Neuronal stem cell (in vitro differentiated cells): ENCODE data around the gene C1QA. TPM values are rescaled to one million over a fixed set of nuclear protein-coding genes. Genes with fewer than 3 reads are reported as not detected.

Experiments
- DNase-seq: peaks from one replicate; pipeline ENCODE4 v3.0.0-alpha.2; 2013; ENCODE audit warnings: low spot score
- H2AFZ ChIP-seq: one replicate; pipeline ENCODE4 v1.6.1; 2013; ENCODE audit warnings: mild to moderate bottlenecking, low read length, inconsistent platforms
- H2AK5ac ChIP-seq: 2 replicates; pipeline ENCODE4 v1.6.1; 2013; ENCODE audit warnings: low read depth, mild to moderate bottlenecking, inconsistent platforms, low read length, moderate library complexity, mixed read lengths
- H2BK120ac ChIP-seq: 2 replicates; pipeline ENCODE4 v1.6.1; 2013; ENCODE audit warnings: low read depth, mild to moderate bottlenecking, inconsistent platforms, low read length, moderate library complexity, mixed read lengths
- H2BK12ac ChIP-seq: one replicate; pipeline ENCODE4 v1.6.1; 2013; ENCODE audit warnings: low read length, inconsistent platforms
- H2BK15ac ChIP-seq: 2 replicates; pipeline ENCODE4 v1.6.1; 2013; ENCODE audit warnings: mild to moderate bottlenecking, low read length, inconsistent platforms, mixed read lengths
- H2BK5ac ChIP-seq: one replicate; pipeline ENCODE4 v1.6.1; 2013; ENCODE audit warnings: inconsistent platforms, mild to moderate bottlenecking, low read length, moderate library complexity
- H3K14ac ChIP-seq: one replicate; pipeline ENCODE4 v1.6.1; 2013; ENCODE audit warnings: low read length, inconsistent platforms
- H3K18ac ChIP-seq: 2 replicates; pipeline ENCODE4 v1.6.1; 2013; ENCODE audit warnings: low read length, inconsistent platforms
- H3K23ac ChIP-seq: 2 replicates; pipeline ENCODE4 v1.6.1; 2013; ENCODE audit warnings: low read depth, mild to moderate bottlenecking, mixed read lengths, low read length, inconsistent platforms; ENCODE audit not compliant: poor library complexity
- H3K27ac ChIP-seq: replicated peaks from 3 replicates; pipeline ENCODE4 v1.5.1; 2013; ENCODE audit warnings: low read length, inconsistent platforms
- H3K27me3 ChIP-seq, 3 experiments: 2 replicates each; pipeline ENCODE4 v1.6.1; 2013; ENCODE audit warnings: low read length in 3 of 3, mild to moderate bottlenecking in 2 of 3, inconsistent platforms in 1 of 3, low read depth in 1 of 3, mixed read lengths in 1 of 3, moderate library complexity in 1 of 3; ENCODE audit not compliant: control insufficient read depth in 3 of 3, insufficient read depth in 3 of 3
- H3K36me3 ChIP-seq, 2 donors: replicated peaks in 1 of 2; 2 replicates each; pipeline ENCODE4 v1.6.1; 2013; ENCODE audit warnings: low read length in 2 of 2; ENCODE audit not compliant: control insufficient read depth in 2 of 2, insufficient read depth in 2 of 2
- H3K4ac ChIP-seq: 2 replicates; pipeline ENCODE4 v1.6.1; 2013; ENCODE audit warnings: inconsistent platforms, mild to moderate bottlenecking, low read length, moderate library complexity
- H3K4me1 ChIP-seq, 2 donors: 1 replicate in 1 of 2; 2 replicates in 1 of 2; pipeline ENCODE4 v1.6.1; 2013; ENCODE audit warnings: low read length in 2 of 2, low read depth in 1 of 2; ENCODE audit not compliant: control insufficient read depth in 2 of 2, insufficient read depth in 1 of 2
- H3K4me2 ChIP-seq: one replicate; pipeline ENCODE4 v1.6.1; 2013; ENCODE audit warnings: mild to moderate bottlenecking, low read length, inconsistent platforms; ENCODE audit not compliant: insufficient read depth, poor library complexity, severe bottlenecking
- H3K4me3 ChIP-seq, 2 donors: 2 replicates each; pipeline ENCODE4 v1.5.1; 2013; ENCODE audit warnings: low read length in 2 of 2, mild to moderate bottlenecking in 2 of 2, inconsistent platforms in 1 of 2, moderate library complexity in 1 of 2
- H3K79me1 ChIP-seq: one replicate; pipeline ENCODE4 v1.6.1; 2013; ENCODE audit warnings: low read depth, mild to moderate bottlenecking, inconsistent platforms, low read length, moderate library complexity
- H3K9ac ChIP-seq: one replicate; pipeline ENCODE4 v1.6.1; 2013; ENCODE audit warnings: mild to moderate bottlenecking, low read depth, low read length, inconsistent platforms; ENCODE audit not compliant: poor library complexity
- H3K9me3 ChIP-seq, 2 donors: replicated peaks in 1 of 2; 2 replicates each; pipeline versions ENCODE3 to v1.6.1; 2013; ENCODE audit warnings: low read length in 2 of 2, mild to moderate bottlenecking in 2 of 2, inconsistent platforms in 1 of 2, low read depth in 1 of 2, mixed read lengths in 1 of 2, moderate library complexity in 1 of 2; ENCODE audit not compliant: control insufficient read depth in 2 of 2, insufficient read depth in 1 of 2
- H4K8ac ChIP-seq: one replicate; pipeline ENCODE4 v1.6.1; 2013; ENCODE audit warnings: low read depth, mild to moderate bottlenecking, inconsistent platforms, low read length, moderate library complexity
- H4K91ac ChIP-seq: one replicate; pipeline ENCODE4 v1.6.1; 2013; ENCODE audit warnings: low read length, low read depth, mild to moderate bottlenecking, inconsistent platforms; ENCODE audit not compliant: poor library complexity
- WGBS, 2 donors: extraction: QIAGEN DNeasy Blood & Tissue Kit; methylation state at CpG; one replicate each; pipeline ENCODE4 v1.1.7; 2013; ENCODE audit warnings: missing lambda C conversion rate in 2 of 2, mixed read lengths in 1 of 2; ENCODE audit not compliant: insufficient read length in 2 of 2, insufficient replicate concordance in 1 of 2; ENCODE audit errors: extremely low coverage in 2 of 2; 5-methylcytosine and 5-hydroxymethylcytosine counted together
- polyA plus RNA-seq, 2 experiments: library from polyadenylated mRNA; stranded (reverse); fragments of 200-250 nt; gene quantifications; one replicate each; pipeline ENCODE4 v1.2.3, GENCODE V29; 2013

C1QA gene
- polyA plus RNA-seq (2013, experiment 1 of 2) = not detected
- not detected for polyA plus RNA-seq (2013, experiment 2 of 2)

GRCh38 chr1:22636353-22636752 is at the start of gene C1QA:
TSS of gene C1QA (plus strand) at chr1:22636628. CDS start at chr1:22637617, 989 bp downstream.
- Histone ChIP-seq H3K4me2 (no peak within 1 kb of the TSS), H2BK12ac (no peak within 1 kb of the TSS), H2AFZ (no peak within 1 kb of the TSS), H3K18ac (no peak within 1 kb of the TSS), H3K4ac (no peak within 1 kb of the TSS), H3K9me3 (no peaks in the 10 kb centered on the region), H4K91ac (no peak within 1 kb of the TSS), H3K27ac (no peak within 1 kb of the TSS), H2BK120ac (no peak within 1 kb of the TSS), H3K23ac (no peak within 1 kb of the TSS), H3K79me1 (no peaks in the 10 kb centered on the region), H3K9ac (no peak within 1 kb of the TSS), H3K4me1 (peaks cover 0 to 2% of the 10 kb centered on the region in 2 donors), H3K4me3 (no peak within 1 kb of the TSS), H2BK5ac (no peak within 1 kb of the TSS), H2AK5ac (no peak within 1 kb of the TSS), H3K27me3 (peaks cover 0 to 10% (median 0%) of the 10 kb centered on the region in 3 experiments), H3K14ac (no peak within 1 kb of the TSS), H3K36me3 (no peaks in the 10 kb centered on the region), H4K8ac (no peak within 1 kb of the TSS), H2BK15ac (peak within 1 kb of the TSS; percentile 33)
- DNase-seq = no peak
- no CpG with 5 or more reads among the region's 5 CpGs for WGBS, 2 donors

GRCh38 chr1:22587247-22587646 is 49.2 kb upstream of the C1QA start:
- Histone ChIP-seq H3K4me1 (no peaks in the 10 kb centered on the region), H3K9me3 (peaks cover 0 to 1% of the 10 kb centered on the region in 2 donors), H3K79me1 (peaks cover 1% of the 10 kb centered on the region), H2AK5ac (no peak overlapping the region), H4K91ac (no peak overlapping the region), H4K8ac (no peak overlapping the region), H3K4me3 (no peak overlapping the region), H3K36me3 (no peaks in the 10 kb centered on the region), H2BK120ac (no peak overlapping the region), H3K4me2 (no peak overlapping the region), H2BK5ac (no peak overlapping the region), H3K4ac (no peak overlapping the region), H2BK12ac (no peak overlapping the region), H3K14ac (no peak overlapping the region), H3K27me3 (peaks cover 0 to 83% (median 3%) of the 10 kb centered on the region in 3 experiments), H2AFZ (no peak overlapping the region), H3K9ac (peak overlapping the region; percentile 34), H3K18ac (no peak overlapping the region), H2BK15ac (no peak overlapping the region), H3K27ac (no peak overlapping the region), H3K23ac (peak overlapping the region; percentile 45)
- no peak for DNase-seq
- WGBS, 2 donors = no CpG with 5 or more reads among the region's 7 CpGs

- Histone ChIP-seq H3K27me3 (peaks cover 0 to 83% (median 16%) of the 10 kb centered on the region in 3 experiments), H3K4me2 (no peak overlapping the region)
Observed at GRCh38 chr1:22588899-22589422, 47.5 kb upstream of the C1QA start.

GRCh38 chr1:22591576-22591975 is 44.9 kb upstream of the C1QA start:
- H3K4me3 ChIP-seq = no peak overlapping the region
- no peak overlapping the region for H4K91ac ChIP-seq
- peak overlapping the region; percentile 13 for H3K18ac ChIP-seq
- no peaks in the 10 kb centered on the region for H3K36me3 ChIP-seq
- DNase-seq = no peak
- peaks cover 0 to 2% of the 10 kb centered on the region in 2 donors for H3K4me1 ChIP-seq
- H3K79me1 ChIP-seq = peaks cover 1% of the 10 kb centered on the region
- peak overlapping the region; percentile 11 for H2BK5ac ChIP-seq
- H3K9ac ChIP-seq = no peak overlapping the region
- no peak overlapping the region for H3K4me2 ChIP-seq
- H2BK12ac ChIP-seq = no peak overlapping the region
- H3K27ac ChIP-seq = no peak overlapping the region
- no CpG with 5 or more reads among the region's 8 CpGs for WGBS, 2 donors
- no peak overlapping the region for H3K14ac ChIP-seq
- H3K27me3 ChIP-seq = peaks cover 0 to 87% (median 25%) of the 10 kb centered on the region in 3 experiments
- H2BK120ac ChIP-seq = no peak overlapping the region
- no peak overlapping the region for H2BK15ac ChIP-seq
- no peak overlapping the region for H3K4ac ChIP-seq
- no peak overlapping the region for H3K23ac ChIP-seq
- H4K8ac ChIP-seq = no peak overlapping the region
- H2AFZ ChIP-seq = no peak overlapping the region
- peaks cover 0 to 1% of the 10 kb centered on the region in 2 donors for H3K9me3 ChIP-seq
- H2AK5ac ChIP-seq = no peak overlapping the region

More at GRCh38 chr1:22588899-22589422, 47.5 kb upstream of the C1QA start:
- Histone ChIP-seq H3K36me3 (no peaks in the 10 kb centered on the region), H3K9ac (no peak overlapping the region), H2BK12ac (no peak overlapping the region), H3K4me3 (no peak overlapping the region), H2BK15ac (peak overlapping the region; percentile 55), H3K18ac (peak overlapping the region; percentile 15), H3K4me1 (peaks cover 0 to 2% of the 10 kb centered on the region in 2 donors), H3K79me1 (peaks cover 1% of the 10 kb centered on the region), H3K4ac (no peak overlapping the region), H2AFZ (no peak overlapping the region), H2AK5ac (peak overlapping the region; percentile 27), H3K9me3 (peaks cover 0 to 1% of the 10 kb centered on the region in 2 donors), H3K27ac (no peak overlapping the region), H2BK5ac (no peak overlapping the region), H3K23ac (no peak overlapping the region), H4K8ac (no peak overlapping the region), H3K14ac (no peak overlapping the region), H2BK120ac (no peak overlapping the region), H4K91ac (no peak overlapping the region)
- WGBS, 2 donors = no CpG with 5 or more reads among the region's 24 CpGs
- DNase-seq = no peak
